SK-N-DZ (cell line): ENCODE results near the gene BATF3. TPM values are rescaled to one million over a fixed set of nuclear protein-coding genes. Genes with fewer than 3 reads are reported as not detected.
"Not testable (repeated sequence)": the region's sequence is repeated elsewhere in the genome, so short reads cannot be mapped to it uniquely, and the experiment has no call there.

Experiments
- DNase-seq: peaks from one replicate; pipeline ENCODE4 v3.0.0-alpha.2; 2015; ENCODE audit warnings: low spot score
- polyA plus RNA-seq, 2 experiments: library from polyadenylated mRNA; depleted of rRNA; stranded (reverse); fragments of >200 nt; gene quantifications; 2 replicates each; pipeline ENCODE4 v1.2.3, GENCODE V29; 2014

BATF3 gene
- 1.6 and 4.8 TPM in 2 replicates for polyA plus RNA-seq (2014; cell fraction: cytosol; rRNA removed)
- polyA plus RNA-seq (2014; cell fraction: nucleus; rRNA removed) = 0.49 and 1.3 TPM in 2 replicates

DNA sequence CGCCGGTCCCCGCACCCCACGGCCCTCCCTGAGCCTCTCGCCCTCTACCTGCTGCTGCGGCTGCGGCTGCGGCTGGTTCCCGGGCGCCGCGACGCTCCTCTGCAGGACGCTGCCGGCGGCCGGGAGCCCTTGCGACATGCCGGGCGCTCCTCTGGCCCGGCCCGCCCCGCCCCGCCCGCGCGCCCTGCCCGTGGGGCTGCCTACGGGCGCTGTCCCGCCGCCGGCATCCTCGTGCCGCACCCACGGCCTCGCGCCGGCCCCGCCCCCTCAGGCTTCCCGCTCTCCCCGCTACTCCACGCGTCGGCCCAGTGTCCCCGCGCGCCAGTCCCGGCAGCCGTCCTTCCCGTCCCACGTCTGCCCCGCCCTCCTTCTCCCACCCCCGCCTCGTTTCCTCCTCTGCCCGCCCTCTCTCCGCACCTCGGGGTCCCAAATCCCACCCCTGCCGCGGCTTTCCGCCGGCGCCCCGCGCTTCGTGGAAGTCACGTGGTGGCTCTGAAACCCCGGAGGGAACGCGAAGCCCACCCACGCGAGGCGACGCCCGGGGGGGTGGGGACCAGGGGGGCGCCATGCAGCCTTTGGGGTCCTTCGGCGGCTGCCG, at the start of gene BATF3:
Gene BATF3 (minus strand): TSS at position 216 of the 598 bp plus-strand sequence. CDS start 78 bp downstream, at position 138.
- DNase-seq = no peak

- no peak for DNase-seq
These were observed 46.9 kb upstream of the BATF3 start for GRCh38 chr1:212746546-212746945.

GRCh38 chr1:212745303-212745702, 45.7 kb upstream of the BATF3 start:
- DNase-seq = no peak

GRCh38 chr1:212743901-212744475, 44.3 kb upstream of the BATF3 start:
- DNase-seq = no peak

GRCh38 chr1:212738330-212738729, 38.7 kb upstream of the BATF3 start:
- no peak for DNase-seq

GRCh38 chr1:212737559-212737958, 37.9 kb upstream of the BATF3 start:
- no peak for DNase-seq

- DNase-seq = no peak
These were observed 33.5 kb upstream of the BATF3 start for GRCh38 chr1:212733109-212733508.

- no peak for DNase-seq
These were observed 32.0 kb upstream of the BATF3 start for GRCh38 chr1:212731630-212732029.

DNA sequence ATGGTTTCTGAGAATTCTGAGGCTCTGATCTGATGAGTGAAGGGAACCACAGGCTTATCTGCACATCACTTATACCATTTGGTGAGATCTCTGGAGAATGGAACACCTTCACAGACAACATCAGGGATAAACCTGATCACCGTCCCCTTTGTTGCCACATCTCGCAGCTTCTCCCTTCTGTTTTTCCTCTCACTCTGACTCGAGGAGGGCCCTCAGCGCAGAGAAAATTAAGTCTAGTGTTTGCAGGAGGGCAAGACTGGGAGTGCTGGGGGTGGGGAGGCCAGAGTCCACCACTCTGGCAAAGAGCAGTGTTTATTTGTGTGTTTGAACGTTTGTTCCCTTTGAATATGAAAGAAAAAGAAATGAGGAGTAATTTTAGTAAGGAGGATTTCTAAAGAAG, 29.0 kb upstream of the BATF3 start:
- DNase-seq = no peak

GRCh38 chr1:212727386-212728181, 27.9 kb upstream of the BATF3 start:
- DNase-seq = no peak

DNA sequence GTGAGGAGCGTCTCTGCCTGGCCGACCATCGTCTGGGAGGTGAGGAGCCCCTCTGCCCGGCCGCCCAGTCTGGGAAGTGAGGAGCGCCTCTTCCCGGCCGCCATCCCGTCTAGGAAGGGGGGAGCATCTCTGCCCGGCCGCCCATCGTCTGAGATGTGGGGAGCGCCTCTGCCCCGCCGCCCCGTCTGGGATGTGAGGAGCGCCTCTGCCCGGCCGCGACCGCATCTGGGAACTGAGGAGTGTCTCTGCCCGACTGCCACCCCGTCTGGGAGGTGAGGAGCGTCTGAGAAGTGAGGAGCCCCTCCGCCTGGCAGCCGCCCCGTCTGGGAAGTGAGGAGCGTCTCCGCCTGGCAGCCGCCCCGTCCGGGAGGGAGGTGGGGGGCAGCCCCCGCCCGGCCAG, 25.0 kb upstream of the BATF3 start:
- not testable (repeated sequence) for DNase-seq

- DNase-seq = no peak
These were observed 22.8 kb upstream of the BATF3 start for GRCh38 chr1:212722270-212722957.

GRCh38 chr1:212721388-212722247, 22.0 kb upstream of the BATF3 start:
- no peak for DNase-seq

DNA sequence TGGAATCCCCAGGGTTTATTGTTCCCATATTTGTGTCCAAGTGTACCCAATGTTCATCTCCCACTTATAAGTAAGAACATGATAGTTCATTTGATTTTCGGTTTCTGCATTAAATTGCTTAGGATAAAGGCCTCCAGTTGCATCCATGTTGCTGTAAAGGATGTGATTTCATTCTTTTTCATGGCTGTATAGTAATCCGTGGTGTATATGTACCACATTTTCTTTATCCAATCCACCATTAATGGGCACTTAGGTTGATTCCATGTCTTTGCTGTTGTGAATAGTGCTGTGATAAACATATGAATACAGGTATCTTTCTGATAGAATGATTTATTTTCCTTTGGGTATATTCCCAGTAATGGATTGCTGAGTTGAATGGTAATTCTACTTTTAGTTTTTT, 20.0 kb upstream of the BATF3 start:
- DNase-seq = no peak

GRCh38 chr1:212718499-212718898, 18.9 kb upstream of the BATF3 start:
- DNase-seq = no peak

DNA sequence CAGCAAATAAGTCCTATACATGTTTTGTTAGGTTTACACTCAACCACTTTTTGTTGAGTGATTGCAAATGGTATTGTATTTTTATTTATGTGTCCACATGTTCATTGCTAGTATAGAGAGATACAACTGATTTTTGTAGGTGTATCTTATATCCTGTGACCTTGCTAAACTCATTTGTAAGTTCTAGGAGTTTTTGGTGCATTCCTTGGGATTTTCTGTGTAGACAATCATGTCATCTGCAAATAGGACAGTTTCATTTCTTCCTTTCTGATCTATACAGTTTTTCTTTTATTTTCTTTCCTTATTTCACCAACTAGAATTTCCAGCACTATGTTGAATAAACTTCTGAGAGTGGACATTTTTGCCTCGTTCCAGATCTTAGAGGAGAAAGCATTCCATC, 16.5 kb upstream of the BATF3 start:
- DNase-seq = no peak

- no peak for DNase-seq
These were observed 14.0 kb upstream of the BATF3 start for GRCh38 chr1:212713465-212714136.

DNA sequence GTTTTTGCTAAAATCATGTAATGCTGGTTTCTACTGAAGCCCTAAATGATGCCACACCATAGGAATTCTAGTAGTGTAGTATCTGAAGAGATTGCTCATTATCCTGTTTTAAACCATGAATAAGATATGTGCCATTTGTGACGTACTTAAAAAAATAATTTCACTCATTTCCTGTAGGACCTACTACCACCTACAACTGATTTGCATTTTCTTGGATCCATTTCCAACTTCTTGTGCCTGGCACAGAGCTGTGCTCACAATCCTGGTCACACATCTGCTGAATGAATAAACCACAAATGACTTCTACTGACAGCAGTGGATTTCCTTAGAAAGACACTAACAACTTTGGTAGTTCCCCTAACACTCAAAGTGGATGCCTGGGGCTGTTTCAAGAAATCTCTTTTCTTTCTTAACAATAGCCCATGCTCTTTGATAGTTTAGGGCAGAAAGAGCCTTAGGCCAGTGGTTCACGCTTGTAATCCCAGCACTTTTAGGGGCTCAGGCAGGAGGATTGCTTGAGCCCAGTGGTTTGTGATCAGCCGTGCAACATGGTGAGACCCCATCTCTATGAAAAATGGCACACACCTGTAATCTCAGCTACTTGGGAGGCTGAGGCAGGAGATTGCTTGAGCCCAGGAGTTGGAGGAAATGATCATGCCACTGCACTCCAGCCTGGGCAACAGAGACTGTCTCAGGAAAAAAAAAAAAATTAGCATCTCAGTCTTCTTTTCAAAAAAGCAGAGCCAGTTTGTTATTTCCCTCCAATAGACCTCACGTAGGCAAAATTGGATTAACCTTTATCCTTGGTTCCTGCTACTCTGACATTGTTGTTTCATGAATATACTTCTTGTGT, 13.0 kb upstream of the BATF3 start:
- DNase-seq = no peak

DNA sequence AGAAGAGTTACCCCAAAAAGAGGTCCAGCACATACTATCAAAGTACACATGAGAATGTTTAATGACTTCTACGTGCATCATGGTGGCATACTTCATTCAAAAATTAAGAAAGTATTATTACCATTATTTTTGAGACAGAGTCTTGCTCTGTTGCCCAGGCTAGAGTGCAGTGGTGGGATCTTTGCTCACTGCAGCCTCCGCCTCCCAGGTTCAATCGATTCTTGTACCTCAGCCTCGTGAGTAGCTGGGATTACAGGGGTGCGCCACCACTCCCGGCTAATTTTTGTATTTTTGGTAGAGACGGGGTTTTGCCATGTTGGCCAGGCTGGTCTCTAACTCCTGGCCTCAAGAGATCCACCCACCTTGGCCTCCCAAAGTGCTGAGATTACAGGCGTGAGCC, 12.3 kb upstream of the BATF3 start:
- DNase-seq = not testable (repeated sequence)

GRCh38 chr1:212710566-212710965, 10.9 kb upstream of the BATF3 start:
- DNase-seq = no peak
